Sigmoid colon (tissue), 7 donors: ENCODE data around the gene COMMD6. TPM values are rescaled to one million over a fixed set of nuclear protein-coding genes. Genes with fewer than 3 reads are reported as not detected.

Experiments used
- DNase-seq: peaks from one replicate; pipeline ENCODE4 v3.0.0-alpha.2; 2019
- H3K27ac ChIP-seq, 4 donors: fragments of 200-600 bp; sonication (generic); one replicate each; pipeline ENCODE4 v1.5.1; 2016 to 2019; ENCODE audit warnings: mild to moderate bottlenecking in 1 of 4
- H3K27me3 ChIP-seq, 3 donors: fragments of 200-600 bp; sonication (generic); one replicate each; pipeline ENCODE4 v1.5.1; 2019; ENCODE audit warnings: mild to moderate bottlenecking in 1 of 3
- H3K36me3 ChIP-seq, 4 donors: fragments of 200-600 bp; sonication (generic); one replicate each; pipeline ENCODE4 v1.5.1; 2016 to 2019
- H3K4me1 ChIP-seq, 4 donors: fragments of 200-600 bp; sonication (generic); one replicate each; pipeline ENCODE4 v1.5.1; 2017 to 2019
- H3K4me3 ChIP-seq, 4 donors: fragments of 200-600 bp; sonication (generic); one replicate each; pipeline ENCODE4 v1.5.1; 2017 to 2019; ENCODE audit warnings: mild to moderate bottlenecking in 2 of 4, moderate library complexity in 1 of 4
- H3K9me3 ChIP-seq, 4 donors: fragments of 200-600 bp in 3 of 4; sonication (generic) in 3 of 4; one replicate each; pipeline versions ENCODE4 v1.5.1 to v1.6.1; 2013 to 2019
- CTCF ChIP-seq, 4 experiments: fragments of 450-650 bp in 3 of 4; fragments of 200-600 bp in 1 of 4; IDR thresholded peaks; one replicate each; pipeline ENCODE4 v1.5.1; 2016 to 2019; ENCODE audit warnings: antibody characterized with exemption in 4 of 4, mild to moderate bottlenecking in 3 of 4, moderate library complexity in 2 of 4
- EP300 ChIP-seq, 4 donors: sonication (generic); formaldehyde crosslinking; IDR thresholded peaks; one replicate each; pipeline ENCODE4 v1.6.1; 2017; ENCODE audit warnings: antibody characterized with exemption in 4 of 4
- POLR2A ChIP-seq, 2 donors: fragments of 450-650 bp; IDR thresholded peaks; one replicate each; pipeline ENCODE4 v1.6.1; 2016; ENCODE audit warnings: antibody characterized with exemption in 2 of 2, mild to moderate bottlenecking in 2 of 2, moderate library complexity in 2 of 2
- POLR2AphosphoS5 ChIP-seq, 4 donors: sonication (generic); formaldehyde crosslinking; IDR thresholded peaks; one replicate each; pipeline ENCODE4 v1.6.1; 2017; ENCODE audit warnings: antibody characterized with exemption in 4 of 4
- WGBS, 2 donors: extraction: QIAGEN DNeasy Blood & Tissue Kit; methylation state at CpG; one replicate each; pipeline ENCODE4 v1.1.7; 2013; 5-methylcytosine and 5-hydroxymethylcytosine counted together
- intact Hi-C: fragments of 100-400 bp; cut with DNase I; formaldehyde crosslinking; loops from one replicate; pipeline ENCODE4 v1.15.1; 2023
- polyA plus RNA-seq, 3 donors: library from polyadenylated mRNA; stranded (reverse); fragments of 200-250 nt; gene quantifications; one replicate each; pipeline ENCODE4 v1.2.3, GENCODE V29; 2013
- total RNA-seq, 4 donors: library from RNA; depleted of rRNA; stranded (reverse); fragments of >200 nt; gene quantifications; one replicate each; pipeline ENCODE4 v1.1.0, GENCODE V29; 2016
- donor health status: healthy with polysubstance abuse.
- donor health status: Bipolar disorder and iron deficiency.
- donor health status: healthy.

The COMMD6 gene
- total and polyA plus RNA-seq, 7 donors, result 138 to 447 (median 190) TPM

GRCh38 chr13:75579529-75579928 is 41.9 kb upstream of the COMMD6 start:
- Histone ChIP-seq H3K27ac (no peak overlapping the region), H3K4me3 (no peak overlapping the region), H3K27me3 (no peaks in the 10 kb centered on the region), H3K36me3 (peaks cover 0 to 5% (median 0%) of the 10 kb centered on the region in 4 donors), H3K4me1 (no peaks in the 10 kb centered on the region), H3K9me3 (no peaks in the 10 kb centered on the region)
- no peak for DNase-seq
- WGBS, 2 donors, result 82 to 85% methylated on average over 3 of the region's 3 CpGs
- intact Hi-C loops, result no loop called here
- TF ChIP-seq CTCF (IDR thresholded peaks at IDR 0.05), result no peak
- TF ChIP-seq POLR2AphosphoS5 (IDR thresholded peaks at IDR 0.05), result no peak
- TF ChIP-seq POLR2A (IDR thresholded peaks at IDR 0.05), result no peak
- TF ChIP-seq EP300 (IDR thresholded peaks at IDR 0.05), result no peak

- WGBS, 2 donors, result 94 to 98% methylated on average over 1 of the region's 1 CpG
- intact Hi-C loops, result no loop called here
- Histone ChIP-seq H3K27ac (no peak overlapping the region), H3K4me3 (no peak overlapping the region), H3K9me3 (no peaks in the 10 kb centered on the region), H3K4me1 (no peaks in the 10 kb centered on the region), H3K36me3 (peaks cover 0 to 62% (median 13%) of the 10 kb centered on the region in 4 donors), H3K27me3 (no peaks in the 10 kb centered on the region)
- no peak for TF ChIP-seq POLR2AphosphoS5 (IDR thresholded peaks at IDR 0.05)
- no peak for TF ChIP-seq CTCF (IDR thresholded peaks at IDR 0.05)
- no peak for TF ChIP-seq EP300 (IDR thresholded peaks at IDR 0.05)
- no peak for TF ChIP-seq POLR2A (IDR thresholded peaks at IDR 0.05)
- DNase-seq, result no peak
Observed at GRCh38 chr13:75569576-75569975, 31.9 kb upstream of the COMMD6 start.

- no peak for DNase-seq
- Histone ChIP-seq H3K36me3 (peaks cover 0 to 49% (median 11%) of the 10 kb centered on the region in 4 donors), H3K4me1 (no peaks in the 10 kb centered on the region), H3K9me3 (no peaks in the 10 kb centered on the region), H3K4me3 (no peak overlapping the region), H3K27ac (no peak overlapping the region), H3K27me3 (no peaks in the 10 kb centered on the region)
- intact Hi-C loops, result no loop called here
- no peak for TF ChIP-seq POLR2AphosphoS5 (IDR thresholded peaks at IDR 0.05)
- TF ChIP-seq EP300 (IDR thresholded peaks at IDR 0.05), result no peak
- no peak for TF ChIP-seq CTCF (IDR thresholded peaks at IDR 0.05)
- TF ChIP-seq POLR2A (IDR thresholded peaks at IDR 0.05), result no peak
Observed at GRCh38 chr13:75566658-75567057, 29.0 kb upstream of the COMMD6 start.

- H3K36me3 ChIP-seq, result peaks cover 0 to 15% (median 2%) of the 10 kb centered on the region in 4 donors
- no peaks in the 10 kb centered on the region for H3K9me3 ChIP-seq
- H3K27me3 ChIP-seq, result no peaks in the 10 kb centered on the region
- 27 to 61% methylated on average over 2 of the region's 2 CpGs for WGBS, 2 donors
- intact Hi-C loops, result no loop called here
- peak overlapping the region in 1 of 4 donors; percentile 64 for H3K27ac ChIP-seq
- no peak overlapping the region for H3K4me3 ChIP-seq
- no peak for DNase-seq
- TF ChIP-seq POLR2AphosphoS5 (IDR thresholded peaks at IDR 0.05), result peak in 3 of 4 donors; percentile 11 to 48 (median 44)
- peak in 1 of 4 donors; percentile 15 for TF ChIP-seq EP300 (IDR thresholded peaks at IDR 0.05)
- TF ChIP-seq CTCF (IDR thresholded peaks at IDR 0.05), result no peak
- H3K4me1 ChIP-seq, result peaks cover 0 to 14% (median 4%) of the 10 kb centered on the region in 4 donors
Observed at GRCh38 chr13:75558145-75558840, 20.7 kb upstream of the COMMD6 start.

GRCh38 chr13:75556961-75557360 is 19.3 kb upstream of the COMMD6 start:
- no peak for TF ChIP-seq POLR2A (IDR thresholded peaks at IDR 0.05)
- no peak for TF ChIP-seq CTCF (IDR thresholded peaks at IDR 0.05)
- TF ChIP-seq POLR2AphosphoS5 (IDR thresholded peaks at IDR 0.05), result no peak
- TF ChIP-seq EP300 (IDR thresholded peaks at IDR 0.05), result no peak
- H3K4me1 ChIP-seq, result peaks cover 0 to 14% (median 4%) of the 10 kb centered on the region in 4 donors
- no peak overlapping the region for H3K27ac ChIP-seq
- intact Hi-C loops, result no loop called here
- WGBS, 2 donors, result 93 to 95% methylated on average over 2 of the region's 2 CpGs
- no peak for DNase-seq
- no peak overlapping the region for H3K4me3 ChIP-seq
- H3K9me3 ChIP-seq, result no peaks in the 10 kb centered on the region
- peaks cover 0 to 8% (median 2%) of the 10 kb centered on the region in 4 donors for H3K36me3 ChIP-seq
- H3K27me3 ChIP-seq, result no peaks in the 10 kb centered on the region
